ENCODE results near the gene USP21.

The USP21 gene

DNA sequence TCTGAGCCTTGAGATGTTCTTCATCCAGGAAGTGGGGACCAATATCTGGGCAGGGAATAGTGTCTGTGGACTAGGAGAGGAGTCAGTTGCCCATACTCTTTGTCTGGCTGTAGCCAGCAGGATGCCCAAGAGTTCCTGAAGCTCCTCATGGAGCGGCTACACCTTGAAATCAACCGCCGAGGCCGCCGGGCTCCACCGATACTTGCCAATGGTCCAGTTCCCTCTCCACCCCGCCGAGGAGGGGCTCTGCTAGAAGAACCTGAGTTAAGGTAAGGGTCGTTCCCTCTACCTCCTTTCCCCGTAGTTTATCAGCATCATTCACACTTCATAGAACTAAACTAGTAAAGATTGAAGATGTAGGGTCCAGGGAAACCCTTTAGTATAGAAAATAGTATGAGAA lies 3.5 kb downstream of the USP21 start:
- H3K4me1 ChIP-seq (ENCODE audit: control insufficient read depth, insufficient read depth, low read length): peaks cover 3% of the 10 kb centered on the region; the same call in 1 of the 2 replicates
- no peaks in the 10 kb centered on the region for H3K27me3 ChIP-seq (ENCODE audit: control insufficient read depth, insufficient read depth, low read length)
- H3K36me3 ChIP-seq (ENCODE audit: control insufficient read depth, insufficient read depth, low read length): peaks cover 42% of the 10 kb centered on the region
- no peak overlapping the region for H3K27ac ChIP-seq (ENCODE audit: low read depth, low read length)
- no peaks in the 10 kb centered on the region for H3K9me3 ChIP-seq (ENCODE audit: control insufficient read depth, insufficient read depth, low read length)
- no peak overlapping the region for H3K9ac ChIP-seq (ENCODE audit: low read depth, low read length)
- no peak overlapping the region for H3K4me3 ChIP-seq (ENCODE audit: low read depth, low read length)

DNA sequence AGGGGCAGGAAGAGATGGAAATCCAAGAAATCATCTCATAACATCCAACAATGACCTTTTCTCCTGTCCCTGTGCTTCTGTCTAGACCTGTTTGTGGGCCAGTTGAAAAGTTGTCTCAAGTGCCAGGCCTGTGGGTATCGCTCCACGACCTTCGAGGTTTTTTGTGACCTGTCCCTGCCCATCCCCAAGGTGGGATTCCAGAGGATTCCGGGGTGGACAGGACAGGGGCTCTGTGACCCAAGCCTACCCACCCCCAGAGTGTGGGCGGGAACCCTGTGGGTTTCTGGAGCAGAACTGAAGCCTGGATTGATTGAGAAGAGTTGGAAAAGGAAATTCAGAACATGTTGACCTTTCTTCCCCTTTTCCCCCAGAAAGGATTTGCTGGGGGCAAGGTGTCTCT lies 4.5 kb downstream of the USP21 start:
- Histone ChIP-seq H3K36me3 (ENCODE audit: control insufficient read depth, insufficient read depth, low read length) (peaks cover 35% of the 10 kb centered on the region), H3K27me3 (ENCODE audit: control insufficient read depth, insufficient read depth, low read length) (no peaks in the 10 kb centered on the region), H3K4me1 (ENCODE audit: control insufficient read depth, insufficient read depth, low read length) (peaks cover 3% of the 10 kb centered on the region; the same call in 1 of the 2 replicates), H3K9me3 (ENCODE audit: control insufficient read depth, insufficient read depth, low read length) (no peaks in the 10 kb centered on the region), H3K4me3 (ENCODE audit: low read depth, low read length) (no peak overlapping the region), H3K27ac (ENCODE audit: low read depth, low read length) (no peak overlapping the region), H3K9ac (ENCODE audit: low read depth, low read length) (no peak overlapping the region)

DNA sequence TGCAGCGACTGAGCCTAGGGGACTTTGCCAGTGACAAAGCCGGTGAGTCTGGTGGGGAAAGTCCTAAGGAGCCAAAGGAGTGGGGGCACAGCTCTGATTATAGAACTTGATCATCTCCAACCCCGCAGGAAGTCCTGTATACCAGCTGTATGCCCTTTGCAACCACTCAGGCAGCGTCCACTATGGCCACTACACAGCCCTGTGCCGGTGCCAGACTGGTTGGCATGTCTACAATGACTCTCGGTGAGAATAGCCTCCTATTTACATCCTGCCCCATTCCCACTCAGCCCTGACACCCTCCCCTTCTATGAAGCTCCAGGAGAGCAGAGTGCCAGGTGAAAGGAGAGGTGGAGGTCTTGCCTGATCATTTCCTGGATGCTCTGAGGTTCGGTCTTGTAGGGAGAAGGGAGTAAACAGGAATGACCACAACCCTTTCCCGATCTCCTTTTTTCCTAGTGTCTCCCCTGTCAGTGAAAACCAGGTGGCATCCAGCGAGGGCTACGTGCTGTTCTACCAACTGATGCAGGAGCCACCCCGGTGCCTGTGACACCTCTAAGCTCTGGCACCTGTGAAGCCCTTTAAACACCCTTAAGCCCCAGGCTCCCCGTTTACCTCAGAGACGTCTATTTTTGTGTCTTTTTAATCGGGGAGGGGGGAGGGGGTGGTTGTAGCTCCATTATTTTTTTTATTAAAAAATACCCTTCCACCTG lies 5.8 kb downstream of the USP21 start:
- Histone ChIP-seq H3K27me3 (ENCODE audit: control insufficient read depth, insufficient read depth, low read length) (no peaks in the 10 kb centered on the region), H3K36me3 (ENCODE audit: control insufficient read depth, insufficient read depth, low read length) (peaks cover 46% of the 10 kb centered on the region), H3K4me1 (ENCODE audit: control insufficient read depth, insufficient read depth, low read length) (peaks cover 2% of the 10 kb centered on the region; the same call in 1 of the 2 replicates), H3K27ac (ENCODE audit: low read depth, low read length) (peak overlapping the region; percentile 83), H3K4me3 (ENCODE audit: low read depth, low read length) (peak overlapping the region; percentile 69), H3K9ac (ENCODE audit: low read depth, low read length) (no peak overlapping the region), H3K9me3 (ENCODE audit: control insufficient read depth, insufficient read depth, low read length) (no peaks in the 10 kb centered on the region)

DNA sequence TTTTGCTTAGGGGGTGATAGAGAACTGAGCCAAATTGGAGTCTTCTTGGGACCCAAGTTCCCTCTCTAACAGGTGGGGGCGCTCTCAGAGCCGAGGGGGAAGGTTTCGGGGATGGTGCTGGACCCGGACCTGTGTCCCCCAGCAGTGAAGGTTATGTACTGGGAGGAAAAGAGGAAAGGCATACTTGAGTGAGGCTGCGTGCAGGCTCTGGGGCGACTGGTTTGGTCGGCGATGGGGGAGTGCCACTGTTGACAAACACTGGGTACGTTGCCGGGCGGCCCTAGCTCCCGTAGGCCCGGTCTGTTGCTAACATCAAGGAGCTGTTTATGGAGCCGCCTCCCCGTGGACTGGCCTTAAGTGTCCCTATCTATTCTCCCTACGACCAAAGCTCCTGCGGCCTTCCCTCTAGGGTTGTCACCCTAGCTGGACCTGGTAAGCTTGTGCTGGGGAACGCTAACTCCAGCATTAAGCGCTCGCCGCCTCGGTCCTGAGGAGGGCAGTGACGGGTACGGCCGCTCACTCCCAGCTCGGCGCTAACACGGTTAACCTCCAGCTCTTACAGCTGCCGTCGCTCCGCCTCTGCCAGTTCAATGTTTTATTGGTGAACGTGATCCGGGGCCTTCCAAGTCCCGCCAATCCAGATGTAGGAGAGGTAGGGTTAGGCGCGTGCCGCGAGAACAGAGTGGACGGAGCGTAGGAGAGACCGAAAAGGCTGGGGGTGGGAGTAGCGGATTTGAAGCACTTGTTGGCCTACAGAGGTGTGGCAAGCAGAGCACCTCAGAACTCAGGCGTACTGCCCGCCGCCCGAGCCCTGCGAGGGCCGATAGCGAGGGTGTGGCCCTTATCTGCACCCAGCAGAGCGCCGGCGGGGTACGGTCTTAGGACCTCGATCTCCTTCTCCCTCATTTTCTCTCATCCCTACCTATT lies 6.7 kb downstream of the USP21 start, which contains the start of gene PPOX:
Gene PPOX (plus strand): TSS at position 685 of the 927 bp plus-strand sequence. CDS start 422 bp downstream, outside the sequence.
- Histone ChIP-seq H3K9me3 (ENCODE audit: control insufficient read depth, insufficient read depth, low read length) (no peaks in the 10 kb centered on the region), H3K27me3 (ENCODE audit: control insufficient read depth, insufficient read depth, low read length) (no peaks in the 10 kb centered on the region), H3K27ac (ENCODE audit: low read depth, low read length) (peak within 1 kb of the TSS; percentile 83), H3K9ac (ENCODE audit: low read depth, low read length) (peak within 1 kb of the TSS; percentile 14; the same call in 1 of the 2 replicates), H3K4me3 (ENCODE audit: low read depth, low read length) (peak within 1 kb of the TSS; percentile 69), H3K4me1 (ENCODE audit: control insufficient read depth, insufficient read depth, low read length) (no peaks in the 10 kb centered on the region), H3K36me3 (ENCODE audit: control insufficient read depth, insufficient read depth, low read length) (peaks cover 53% of the 10 kb centered on the region)

DNA sequence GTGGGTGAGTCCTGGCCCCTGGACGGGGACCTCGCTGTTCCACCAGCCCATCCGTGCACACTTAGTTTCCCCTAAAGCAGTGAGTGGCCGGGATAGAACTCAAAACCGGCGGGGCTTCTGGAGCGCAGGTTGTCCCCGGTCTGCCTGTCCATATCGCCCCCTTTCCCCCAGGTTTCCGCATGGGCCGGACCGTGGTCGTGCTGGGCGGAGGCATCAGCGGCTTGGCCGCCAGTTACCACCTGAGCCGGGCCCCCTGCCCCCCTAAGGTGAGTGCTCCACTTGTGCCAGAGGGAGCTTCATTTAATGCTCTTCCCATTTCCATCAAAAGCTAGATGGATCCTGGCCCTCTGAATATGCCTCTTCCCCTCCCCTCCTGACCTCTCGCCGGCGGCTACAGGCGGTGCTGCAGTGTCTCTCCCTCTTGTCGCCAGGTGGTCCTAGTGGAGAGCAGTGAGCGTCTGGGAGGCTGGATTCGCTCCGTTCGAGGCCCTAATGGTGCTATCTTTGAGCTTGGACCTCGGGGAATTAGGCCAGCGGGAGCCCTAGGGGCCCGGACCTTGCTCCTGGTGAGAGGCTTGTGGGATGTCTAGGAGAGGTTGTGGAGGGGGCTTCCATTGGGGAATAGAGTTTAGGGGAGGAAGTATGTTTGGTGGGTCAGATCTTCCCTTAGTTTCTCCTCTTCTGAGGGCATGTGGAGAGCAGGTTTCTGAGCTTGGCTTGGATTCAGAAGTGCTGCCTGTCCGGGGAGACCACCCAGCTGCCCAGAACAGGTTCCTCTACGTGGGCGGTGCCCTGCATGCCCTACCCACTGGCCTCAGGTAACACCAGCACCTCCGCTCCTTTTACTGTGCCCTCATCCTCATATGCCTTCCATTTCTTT lies 7.6 kb downstream of the USP21 start:
- peak overlapping the region; percentile 14; the same call in 1 of the 2 replicates for H3K9ac ChIP-seq (ENCODE audit: low read depth, low read length)
- H3K27ac ChIP-seq (ENCODE audit: low read depth, low read length): peak overlapping the region; percentile 83
- no peaks in the 10 kb centered on the region for H3K27me3 ChIP-seq (ENCODE audit: control insufficient read depth, insufficient read depth, low read length)
- no peaks in the 10 kb centered on the region for H3K9me3 ChIP-seq (ENCODE audit: control insufficient read depth, insufficient read depth, low read length)
- H3K36me3 ChIP-seq (ENCODE audit: control insufficient read depth, insufficient read depth, low read length): peaks cover 56% of the 10 kb centered on the region
- peak overlapping the region; percentile 69 for H3K4me3 ChIP-seq (ENCODE audit: low read depth, low read length)
- no peaks in the 10 kb centered on the region for H3K4me1 ChIP-seq (ENCODE audit: control insufficient read depth, insufficient read depth, low read length)

DNA sequence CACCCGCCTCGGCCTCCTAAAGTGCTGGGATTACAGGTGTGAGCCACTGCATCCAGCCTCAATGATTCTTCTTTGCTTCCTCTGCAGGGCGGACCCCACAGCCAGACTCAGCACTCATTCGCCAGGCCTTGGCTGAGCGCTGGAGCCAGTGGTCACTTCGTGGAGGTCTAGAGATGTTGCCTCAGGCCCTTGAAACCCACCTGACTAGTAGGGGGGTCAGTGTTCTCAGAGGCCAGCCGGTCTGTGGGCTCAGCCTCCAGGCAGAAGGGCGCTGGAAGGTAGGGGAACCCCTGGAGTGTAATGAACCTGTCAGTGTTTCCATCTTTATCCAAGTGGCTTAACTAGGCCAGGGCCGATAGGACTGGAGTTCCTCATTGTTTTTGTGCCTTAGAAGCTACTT lies 9.6 kb downstream of the USP21 start:
- Histone ChIP-seq H3K27me3 (ENCODE audit: control insufficient read depth, insufficient read depth, low read length) (no peaks in the 10 kb centered on the region), H3K4me1 (ENCODE audit: control insufficient read depth, insufficient read depth, low read length) (no peaks in the 10 kb centered on the region), H3K9me3 (ENCODE audit: control insufficient read depth, insufficient read depth, low read length) (no peaks in the 10 kb centered on the region), H3K36me3 (ENCODE audit: control insufficient read depth, insufficient read depth, low read length) (peaks cover 56% of the 10 kb centered on the region), H3K4me3 (ENCODE audit: low read depth, low read length) (no peak overlapping the region), H3K27ac (ENCODE audit: low read depth, low read length) (no peak overlapping the region), H3K9ac (ENCODE audit: low read depth, low read length) (no peak overlapping the region)

DNA sequence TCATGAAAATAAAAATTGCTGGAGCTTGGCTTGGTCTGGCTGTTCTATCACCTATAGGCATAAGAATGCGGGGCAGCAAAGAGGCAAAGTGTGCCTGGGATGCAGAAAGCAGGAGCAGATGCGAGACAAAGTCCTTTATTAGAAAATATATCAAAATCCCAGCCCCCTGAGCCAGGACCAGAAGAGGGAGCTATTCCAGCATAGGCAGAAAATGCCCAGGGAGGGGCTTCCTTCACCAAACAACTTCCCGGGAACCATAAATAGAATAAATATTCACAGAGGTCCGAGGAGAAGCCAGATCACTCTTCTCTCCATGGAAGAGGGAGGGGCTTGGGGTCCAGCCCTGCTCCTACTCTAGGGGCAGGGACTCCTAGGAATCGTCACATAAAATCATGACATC lies 11.9 kb downstream of the USP21 start:
- no peaks in the 10 kb centered on the region for H3K4me1 ChIP-seq (ENCODE audit: control insufficient read depth, insufficient read depth, low read length)
- peaks cover 64% of the 10 kb centered on the region for H3K36me3 ChIP-seq (ENCODE audit: control insufficient read depth, insufficient read depth, low read length)
- H3K4me3 ChIP-seq (ENCODE audit: low read depth, low read length): no peak overlapping the region
- no peaks in the 10 kb centered on the region for H3K9me3 ChIP-seq (ENCODE audit: control insufficient read depth, insufficient read depth, low read length)
- no peak overlapping the region for H3K9ac ChIP-seq (ENCODE audit: low read depth, low read length)
- H3K27me3 ChIP-seq (ENCODE audit: control insufficient read depth, insufficient read depth, low read length): no peaks in the 10 kb centered on the region
- no peak overlapping the region for H3K27ac ChIP-seq (ENCODE audit: low read depth, low read length)

DNA sequence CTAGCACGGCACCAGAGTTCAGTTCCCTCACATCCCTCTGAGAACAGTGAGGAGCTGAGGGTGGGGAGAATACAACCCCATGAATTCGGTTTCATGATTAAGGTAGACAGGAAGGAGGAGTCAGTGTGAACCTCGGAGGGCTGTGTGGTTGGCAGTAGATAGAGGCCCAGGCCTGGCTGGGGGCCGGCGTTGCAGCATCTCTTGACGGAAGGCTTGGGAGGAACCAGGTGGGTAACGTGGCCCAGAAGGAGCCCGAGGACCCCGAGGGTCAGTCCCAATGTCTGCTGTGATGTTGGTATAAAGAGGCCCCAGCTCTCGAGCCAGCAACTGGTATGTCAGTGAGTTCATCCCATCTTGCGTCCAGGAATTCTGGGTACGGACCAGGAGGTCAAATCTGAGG lies 12.4 kb downstream of the USP21 start:
- no peak overlapping the region for H3K4me3 ChIP-seq (ENCODE audit: low read depth, low read length)

DNA sequence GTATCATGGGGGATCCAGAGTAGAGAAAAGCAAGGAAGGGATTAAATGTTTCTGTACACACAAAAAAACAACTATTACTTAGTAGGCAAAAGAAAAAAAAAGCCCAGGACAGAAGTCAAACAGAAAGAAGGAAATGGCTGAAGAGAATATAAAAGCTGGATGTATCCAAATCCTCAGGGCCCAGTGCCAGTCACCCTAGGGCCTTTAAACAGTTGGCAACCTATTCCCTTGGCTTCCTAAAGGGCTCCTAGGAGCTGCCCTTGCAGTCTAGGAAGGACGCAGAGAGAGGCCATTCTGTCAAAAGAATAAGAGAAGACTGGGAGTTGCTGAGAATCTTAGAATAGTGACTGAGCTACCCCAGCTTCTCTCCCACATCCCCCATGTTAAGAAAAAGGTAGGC lies 13.0 kb downstream of the USP21 start:
- Histone ChIP-seq H3K9me3 (ENCODE audit: control insufficient read depth, insufficient read depth, low read length) (no peaks in the 10 kb centered on the region), H3K27ac (ENCODE audit: low read depth, low read length) (no peak overlapping the region), H3K27me3 (ENCODE audit: control insufficient read depth, insufficient read depth, low read length) (no peaks in the 10 kb centered on the region), H3K4me1 (ENCODE audit: control insufficient read depth, insufficient read depth, low read length) (no peaks in the 10 kb centered on the region), H3K36me3 (ENCODE audit: control insufficient read depth, insufficient read depth, low read length) (peaks cover 64% of the 10 kb centered on the region), H3K4me3 (ENCODE audit: low read depth, low read length) (no peak overlapping the region), H3K9ac (ENCODE audit: low read depth, low read length) (no peak overlapping the region)

More for the DNA sequence above, 12.4 kb downstream of the USP21 start:
- Histone ChIP-seq H3K9me3 (ENCODE audit: control insufficient read depth, insufficient read depth, low read length) (no peaks in the 10 kb centered on the region), H3K27me3 (ENCODE audit: control insufficient read depth, insufficient read depth, low read length) (no peaks in the 10 kb centered on the region), H3K36me3 (ENCODE audit: control insufficient read depth, insufficient read depth, low read length) (peaks cover 64% of the 10 kb centered on the region), H3K9ac (ENCODE audit: low read depth, low read length) (no peak overlapping the region), H3K4me1 (ENCODE audit: control insufficient read depth, insufficient read depth, low read length) (no peaks in the 10 kb centered on the region), H3K27ac (ENCODE audit: low read depth, low read length) (no peak overlapping the region)

DNA sequence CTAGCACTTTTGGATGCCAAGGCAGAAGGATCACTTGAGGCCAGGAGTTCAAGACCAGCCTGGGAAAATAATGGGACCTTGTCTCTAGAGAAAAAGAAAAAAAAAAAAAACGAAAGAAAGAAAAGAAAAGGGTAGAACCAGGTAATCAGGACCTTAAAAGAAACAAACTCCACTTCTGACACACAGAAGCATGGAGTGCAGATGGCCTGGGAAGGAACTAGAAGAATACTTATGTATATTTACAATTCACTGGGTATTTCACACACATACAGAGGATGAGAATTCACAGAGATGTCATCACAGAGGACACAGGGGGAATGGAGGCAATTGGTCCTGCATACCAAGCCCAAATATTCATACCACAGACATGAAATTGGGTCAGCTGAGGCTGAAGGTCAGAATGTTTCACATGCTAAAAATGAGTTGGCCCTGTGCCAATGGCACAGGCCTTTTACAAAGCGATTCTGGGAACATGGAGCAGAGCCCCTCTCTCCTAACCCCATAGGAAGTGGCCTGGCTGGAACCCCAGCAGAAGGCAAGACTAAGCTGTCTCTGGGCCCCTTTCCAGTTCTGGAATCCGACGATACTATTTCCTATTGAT lies 13.6 kb downstream of the USP21 start:
- H3K27me3 ChIP-seq (ENCODE audit: control insufficient read depth, insufficient read depth, low read length): no peaks in the 10 kb centered on the region
- H3K36me3 ChIP-seq (ENCODE audit: control insufficient read depth, insufficient read depth, low read length): peaks cover 64% of the 10 kb centered on the region
- H3K27ac ChIP-seq (ENCODE audit: low read depth, low read length): no peak overlapping the region
- H3K4me3 ChIP-seq (ENCODE audit: low read depth, low read length): no peak overlapping the region
- H3K9me3 ChIP-seq (ENCODE audit: control insufficient read depth, insufficient read depth, low read length): no peaks in the 10 kb centered on the region
- H3K9ac ChIP-seq (ENCODE audit: low read depth, low read length): no peak overlapping the region
- peaks cover 3% of the 10 kb centered on the region; the same call in 1 of the 2 replicates for H3K4me1 ChIP-seq (ENCODE audit: control insufficient read depth, insufficient read depth, low read length)
